Hematopoietic multipotent progenitor cell (in vitro differentiated cells): ENCODE results near the gene ADAT2. TPM values are rescaled to one million over a fixed set of nuclear protein-coding genes. Genes with fewer than 3 reads are reported as not detected.
"Not testable (repeated sequence)": the region's sequence is repeated elsewhere in the genome, so short reads cannot be mapped to it uniquely, and the experiment has no call there.

Experiments
- DNase-seq, 3 donors: peaks; one replicate each; pipeline ENCODE4 v3.0.0-alpha.2; 2011 to 2015; ENCODE audit warnings: low read depth in 2 of 3, low spot score in 2 of 3
- total RNA-seq: library from RNA; depleted of rRNA; stranded (reverse); fragments of >200 nt; gene quantifications from one replicate; pipeline ENCODE4 v1.2.3, GENCODE V29; 2012

ADAT2 gene
- total RNA-seq: 2.2 TPM

- DNase-seq: peak; percentile 80 to 94 (median 92)
Measured at GRCh38 chr6:143450453-143451371, at the start of gene ADAT2, which contains the start of gene PEX3. Gene ADAT2, minus strand, starts transcription at chr6:143450695. Its CDS starts 37 bp downstream, at chr6:143450658. Gene PEX3, plus strand, starts transcription at chr6:143450805. Its CDS starts 238 bp downstream, at chr6:143451043.

GRCh38 chr6:143498428-143498827 is 47.9 kb upstream of the ADAT2 start:
- no peak for DNase-seq

- DNase-seq: no peak
Measured at GRCh38 chr6:143496974-143497373, 46.5 kb upstream of the ADAT2 start.

- no peak for DNase-seq
Measured at GRCh38 chr6:143490775-143491174, 40.3 kb upstream of the ADAT2 start.

GRCh38 chr6:143490244-143490643 is 39.7 kb upstream of the ADAT2 start:
- DNase-seq: no peak

GRCh38 chr6:143486752-143487151 is 36.3 kb upstream of the ADAT2 start:
- DNase-seq: no peak

GRCh38 chr6:143485967-143486366 is 35.5 kb upstream of the ADAT2 start:
- DNase-seq: no peak

GRCh38 chr6:143482593-143482992 is 32.1 kb upstream of the ADAT2 start:
- no peak for DNase-seq

GRCh38 chr6:143478479-143479062 is 28.1 kb upstream of the ADAT2 start:
- no peak for DNase-seq

- no peak for DNase-seq
Measured at GRCh38 chr6:143476545-143476944, 26.1 kb upstream of the ADAT2 start.

GRCh38 chr6:143471822-143472221 is 21.3 kb upstream of the ADAT2 start:
- no peak for DNase-seq

- DNase-seq: not testable (repeated sequence)
Measured at GRCh38 chr6:143468823-143469222, 18.3 kb upstream of the ADAT2 start.

- DNase-seq: no peak
Measured at GRCh38 chr6:143468026-143468425, 17.5 kb upstream of the ADAT2 start.

- no peak for DNase-seq
Measured at GRCh38 chr6:143465546-143465945, 15.1 kb upstream of the ADAT2 start.

- DNase-seq: no peak
Measured at GRCh38 chr6:143457563-143458359, 7.3 kb upstream of the ADAT2 start.

GRCh38 chr6:143451531-143451930 is 1.0 kb upstream of the ADAT2 start:
- no peak for DNase-seq

GRCh38 chr6:143449714-143450452 is 612 bp downstream of the ADAT2 start:
- peak in 2 of 3 donors; percentile 82 to 93 for DNase-seq

- DNase-seq: no peak
Measured at GRCh38 chr6:143449082-143449713, 1.3 kb downstream of the ADAT2 start.

- not testable (repeated sequence) for DNase-seq
Measured at GRCh38 chr6:143447865-143448264, 2.6 kb downstream of the ADAT2 start.

- no peak for DNase-seq
Measured at GRCh38 chr6:143443096-143443495, 7.4 kb downstream of the ADAT2 start.
